Epithelial cell of proximal tubule (primary cell): ENCODE measurements around the gene POMC. TPM values are rescaled to one million over a fixed set of nuclear protein-coding genes. Genes with fewer than 3 reads are reported as not detected.
"Not testable (repeated sequence)": the region's sequence is repeated elsewhere in the genome, so short reads cannot be mapped to it uniquely, and the experiment has no call there.

Experiments
- DNase-seq: peaks from one replicate; pipeline ENCODE4 v3.0.0-alpha.2; 2011; ENCODE audit warnings: low read depth
- H3K4me3 ChIP-seq: 2 replicates; pipeline ENCODE4 v1.5.1; 2011; ENCODE audit warnings: low read depth, mild to moderate bottlenecking, low read length
- CTCF ChIP-seq: conservative IDR thresholded peaks from 2 replicates; pipeline ENCODE4 v1.5.1; 2012; ENCODE audit warnings: low read depth, mild to moderate bottlenecking, low read length
- total RNA-seq: library from RNA; depleted of rRNA; stranded (reverse); fragments of >200 nt; gene quantifications from 2 replicates; pipeline ENCODE4 v1.2.3, GENCODE V29; 2015

Gene POMC
- total RNA-seq = 0.75 and 4.5 TPM in 2 replicates

GRCh38 chr2:25168256-25169072, at the start of gene POMC:
Gene POMC, minus strand, starts transcription at chr2:25168580. Its CDS starts 3,808 bp downstream, at chr2:25164772.
- TF ChIP-seq CTCF = no peak
- H3K4me3 ChIP-seq = peak within 1 kb of the TSS; percentile 39
- DNase-seq = no peak

GRCh38 chr2:25218100-25218499, 49.7 kb upstream of the POMC start:
- TF ChIP-seq CTCF = no peak
- no peak overlapping the region for H3K4me3 ChIP-seq

GRCh38 chr2:25215948-25216679, 47.7 kb upstream of the POMC start:
- DNase-seq = no peak
- H3K4me3 ChIP-seq = peak overlapping the region; percentile 50

More at GRCh38 chr2:25218100-25218499, 49.7 kb upstream of the POMC start:
- no peak for DNase-seq

GRCh38 chr2:25215232-25215631, 46.9 kb upstream of the POMC start:
- H3K4me3 ChIP-seq = no peak overlapping the region
- TF ChIP-seq CTCF = no peak
- no peak for DNase-seq

More at GRCh38 chr2:25215948-25216679, 47.7 kb upstream of the POMC start:
- TF ChIP-seq CTCF = no peak

- DNase-seq = no peak
- H3K4me3 ChIP-seq = no peak overlapping the region
- no peak for TF ChIP-seq CTCF
Measured at GRCh38 chr2:25213229-25213628, 44.8 kb upstream of the POMC start.

GRCh38 chr2:25210923-25211322, 42.5 kb upstream of the POMC start:
- DNase-seq, H3K4me3 ChIP-seq: not testable (repeated sequence)

GRCh38 chr2:25207078-25207545, 38.7 kb upstream of the POMC start:
- no peak overlapping the region for H3K4me3 ChIP-seq
- DNase-seq = no peak
- TF ChIP-seq CTCF = no peak
